ENCODE results near the gene STRN3.

DNA sequence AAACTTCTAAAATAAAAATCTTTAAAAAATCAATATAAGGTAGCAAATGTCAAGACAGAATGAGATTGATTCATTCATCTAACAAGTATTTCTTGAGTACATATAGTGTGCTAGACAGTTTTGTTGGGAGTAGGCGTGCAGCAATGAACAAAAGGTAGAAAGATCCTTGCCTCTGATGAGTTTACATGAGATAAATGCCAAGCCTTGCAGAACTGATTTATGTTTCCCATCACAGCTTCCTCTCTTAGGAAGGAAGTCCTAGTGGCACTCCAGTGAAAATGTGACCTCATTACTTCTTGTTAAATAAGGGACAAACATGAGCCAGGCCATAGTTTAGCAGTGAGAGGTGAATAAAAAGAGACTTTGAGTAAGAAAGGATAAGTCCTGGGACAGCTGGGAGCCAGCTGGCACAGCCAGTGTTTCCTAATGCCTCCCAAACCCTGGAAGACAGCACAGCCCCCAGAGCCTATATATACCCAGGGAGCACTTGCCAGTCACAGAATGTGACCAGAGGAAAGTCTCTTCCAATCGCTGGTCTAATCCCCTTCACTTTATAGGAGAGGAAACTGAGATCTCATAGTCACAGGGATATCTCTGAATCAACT, 156.5 kb downstream of the STRN3 start:
- TF ChIP-seq POLR2AphosphoS5 (IDR thresholded peaks at IDR 0.05; ENCODE audit: low read depth, low read length) (no peak), POLR2A (IDR thresholded peaks at IDR 0.05; ENCODE audit: low read depth, low read length) (no peak), TAF1 (IDR thresholded peaks at IDR 0.05; ENCODE audit: borderline replicate concordance, low read depth, low read length) (no peak)
